ENCODE measurements around the gene ST6GALNAC3. TPM values are rescaled to one million over a fixed set of nuclear protein-coding genes. Genes with fewer than 3 reads are reported as not detected.

Gene ST6GALNAC3
- total RNA-seq, 1 experiment from 2014 or later = 2.2 TPM

DNA sequence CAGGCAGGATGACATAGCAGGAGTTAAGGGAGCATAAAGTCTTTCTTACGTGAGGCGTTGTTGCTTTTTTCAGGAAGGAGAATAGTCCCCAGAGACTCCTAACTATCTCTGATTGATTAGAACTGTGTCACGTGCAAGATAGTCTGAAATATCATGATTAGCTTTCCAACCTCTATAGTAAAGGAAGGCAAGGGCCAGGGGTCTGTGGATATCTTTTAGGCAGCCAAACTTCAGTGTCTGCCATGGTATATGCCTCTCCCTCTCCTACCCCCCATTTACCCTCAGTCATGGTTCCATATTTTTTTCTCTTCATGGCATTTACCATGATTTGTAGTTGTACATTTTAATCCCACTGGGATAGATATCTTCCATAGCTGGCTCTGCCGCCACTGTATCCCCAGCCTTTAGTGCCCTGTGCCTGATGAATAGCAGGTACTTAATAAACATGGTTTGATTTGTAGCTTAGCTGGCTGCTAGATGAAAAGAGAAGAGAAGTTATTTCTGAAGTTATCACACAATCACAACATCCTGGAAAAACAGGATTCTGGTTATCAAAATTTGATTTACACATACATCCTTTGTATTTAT lies 474.1 kb downstream of the ST6GALNAC3 start:
- TF ChIP-seq POLR2AphosphoS5 (IDR thresholded peaks at IDR 0.05; ENCODE audit: low read depth, low read length) (no peak), SRF (IDR thresholded peaks at IDR 0.05; ENCODE audit: low read depth) (no peak), JUND (IDR thresholded peaks at IDR 0.05) (no peak), SIN3A (IDR thresholded peaks at IDR 0.05; ENCODE audit: low read depth) (no peak), YY1 (IDR thresholded peaks at IDR 0.05; ENCODE audit: extremely low read depth, insufficient replicate concordance, low read depth, low read length) (no peak), ELF1 (IDR thresholded peaks at IDR 0.05; ENCODE audit: borderline replicate concordance, low read depth) (no peak), EZH2 (IDR thresholded peaks at IDR 0.05) (no peak), REST (IDR thresholded peaks at IDR 0.05; ENCODE audit: low read depth) (no peak), RAD21 (IDR thresholded peaks at IDR 0.05; ENCODE audit: low read depth) (no peak), SP1 (IDR thresholded peaks at IDR 0.05; ENCODE audit: low read depth) (no peak), POLR2A (IDR thresholded peaks at IDR 0.05; ENCODE audit: borderline replicate concordance, extremely low read depth, insufficient read depth, insufficient read length) (no peak), CEBPB (IDR thresholded peaks at IDR 0.05; ENCODE audit: low read depth) (no peak), ZBTB33 (IDR thresholded peaks at IDR 0.05; ENCODE audit: extremely low read depth, insufficient replicate concordance, low read length) (no peak)
- BruUV-seq (replicated peaks) = no TSS peak

More for the DNA sequence above, 474.1 kb downstream of the ST6GALNAC3 start:
- H3K27me3 ChIP-seq (ENCODE audit: insufficient read depth, low read length) = no peaks in the 10 kb centered on the region
- no peaks in the 10 kb centered on the region for H3K36me3 ChIP-seq (ENCODE audit: control insufficient read depth in 1 of 2, insufficient read depth in 2 of 2, low read length in 2 of 2)
- no peak overlapping the region for H3K9ac ChIP-seq (ENCODE audit: low read length)
- H3K27ac ChIP-seq (ENCODE audit: low read depth, low read length) = no peak overlapping the region
- H3K79me2 ChIP-seq (ENCODE audit: insufficient read depth, low read length) = no peaks in the 10 kb centered on the region
- RAD21 ChIA-PET (ENCODE audit: low non-redundant PET in 1 of 2, low total read pairs in 2 of 2, uncharacterized antibody in 2 of 2, unreplicated experiment in 2 of 2) = no interaction called here
- no peaks in the 10 kb centered on the region for H3K9me3 ChIP-seq (ENCODE audit: control insufficient read depth in 1 of 2, insufficient read depth in 1 of 2, low read depth in 1 of 2, low read length in 2 of 2)
- H2AFZ ChIP-seq (ENCODE audit: low read depth, low read length, poor library complexity, severe bottlenecking) = no peak overlapping the region
- DNase-seq (ENCODE audit: low read depth, low spot score) = no peak
- no peak for ATAC-seq
- H3K4me1 ChIP-seq (ENCODE audit: control insufficient read depth in 1 of 2, insufficient read depth in 2 of 2, low read length in 2 of 2) = no peaks in the 10 kb centered on the region
- no peaks in the 10 kb centered on the region for H3K9me2 ChIP-seq (ENCODE audit: insufficient read depth)
- POLR2A ChIA-PET = no interaction called here
- H4K20me1 ChIP-seq (ENCODE audit: insufficient read depth) = no peaks in the 10 kb centered on the region
- H3K4me2 ChIP-seq (ENCODE audit: low read length) = no peak overlapping the region
- H3K4me3 ChIP-seq (replicated peaks in 1 of 2; ENCODE audit: low read depth in 1 of 2, low read length in 2 of 2) = no peak overlapping the region
- CTCF ChIA-PET = no interaction called here
- intact Hi-C loops (cut with micrococcal nuclease) = no loop called here

Data from HCT116 (cell line).